Activated CD4-positive, alpha-beta T cell treated with anti-CD3 and anti-CD28 coated beads for 36 hours (primary cell): ENCODE measurements around the gene AEBP2. TPM values are rescaled to one million over a fixed set of nuclear protein-coding genes. Genes with fewer than 3 reads are reported as not detected.

Experiments used
- ATAC-seq: fragments of 200-7000 bp; cut with Tn5 transposase; one replicate; pipeline ENCODE4 v1.10.0; 2021; ENCODE audit warnings: mild to moderate bottlenecking, moderate library complexity
- CTCF ChIA-PET: fragments of 350-600 bp; sonication (Branson Sonifier 250); formaldehyde crosslinking; loops from one replicate; lab custom pipeline; 2021; ENCODE audit warnings: antibody characterized with exemption; lab: Charles Lee
- POLR2A ChIA-PET: fragments of 350-600 bp; sonication (Branson Sonifier 250); formaldehyde crosslinking; loops from one replicate; lab custom pipeline; 2021; ENCODE audit warnings: antibody characterized with exemption, inconsistent platforms; lab: Charles Lee
- DNase-seq: peaks from one replicate; pipeline ENCODE4 v3.0.0-alpha.2; 2020
- H3K27ac Mint-ChIP-seq: one replicate; pipeline ENCODE4 v1.8.0; 2021; ENCODE audit warnings: mixed read lengths
- H3K27me3 Mint-ChIP-seq: one replicate; pipeline ENCODE4 v1.8.0; 2021; ENCODE audit warnings: mixed read lengths
- H3K36me3 Mint-ChIP-seq: one replicate; pipeline ENCODE4 v1.8.0; 2021; ENCODE audit warnings: low read depth, mixed read lengths
- H3K4me1 Mint-ChIP-seq: one replicate; pipeline ENCODE4 v1.8.0; 2021; ENCODE audit warnings: mixed read lengths
- H3K4me3 Mint-ChIP-seq: one replicate; pipeline ENCODE4 v1.8.0; 2021; ENCODE audit warnings: mild to moderate bottlenecking, moderate library complexity, mixed read lengths
- H3K9me3 Mint-ChIP-seq: one replicate; pipeline ENCODE4 v1.8.0; 2021; ENCODE audit warnings: low read depth, mixed read lengths
- intact Hi-C, 2 experiments: fragments of 100-400 bp; cut with DNase I in 1 of 2; cut with micrococcal nuclease in 1 of 2; formaldehyde crosslinking; loops; one replicate each; pipeline versions ENCODE4 v1.14.2 to v1.15.1; 2022 to 2024; cut with DNase I, micrococcal nuclease
- total RNA-seq, 2 experiments: library from RNA; stranded (reverse); gene quantifications; one replicate each; pipeline ENCODE4 v1.2.3, GENCODE V29; 2021

AEBP2 gene
- total RNA-seq, 2 experiments from 2014 or later, result 44.2 to 52.9 TPM

GRCh38 chr12:19484738-19485137 lies 45.4 kb downstream of the AEBP2 start:
- ChIA-PET POLR2A (no interaction called here), CTCF (no interaction called here)
- DNase-seq (peak; percentile 20), ATAC-seq (no peak)
- intact Hi-C loops, result loop anchor here in 1 of 2 experiments (5.0 kb wide), 1 partner anchor 42 kb away; no protein-coding TSS in a partner anchor
- H3K27ac Mint-ChIP-seq, result no peak overlapping the region
- H3K9me3 Mint-ChIP-seq, result peaks cover 11% of the 10 kb centered on the region
- H3K4me1 Mint-ChIP-seq, result peaks cover 67% of the 10 kb centered on the region
- peaks cover 73% of the 10 kb centered on the region for H3K36me3 Mint-ChIP-seq
- no peaks in the 10 kb centered on the region for H3K27me3 Mint-ChIP-seq
- H3K4me3 Mint-ChIP-seq, result no peak overlapping the region

- ATAC-seq (no peak), DNase-seq (no peak)
- intact Hi-C loops, result no loop called here
- Mint-ChIP-seq H3K4me3 (no peak overlapping the region), H3K27ac (peak overlapping the region; percentile 47), H3K36me3 (peaks cover 70% of the 10 kb centered on the region), H3K4me1 (peaks cover 70% of the 10 kb centered on the region), H3K9me3 (peaks cover 10% of the 10 kb centered on the region), H3K27me3 (no peaks in the 10 kb centered on the region)
- CTCF ChIA-PET, result no interaction called here
- POLR2A ChIA-PET, result no interaction called here
Measured at GRCh38 chr12:19485240-19485639, 45.9 kb downstream of the AEBP2 start.

GRCh38 chr12:19489168-19489567 lies 49.9 kb downstream of the AEBP2 start:
- ATAC-seq, result peak; percentile 59
- no peaks in the 10 kb centered on the region for H3K9me3 Mint-ChIP-seq
- peaks cover 50% of the 10 kb centered on the region for H3K36me3 Mint-ChIP-seq

GRCh38 chr12:19490908-19491307 lies 51.6 kb downstream of the AEBP2 start:
- intact Hi-C loops, result no loop called here
- H3K4me3 Mint-ChIP-seq, result no peak overlapping the region
- peaks cover 50% of the 10 kb centered on the region for H3K36me3 Mint-ChIP-seq
- ATAC-seq (no peak), DNase-seq (no peak)
- POLR2A ChIA-PET, result no interaction called here
- H3K27me3 Mint-ChIP-seq, result no peaks in the 10 kb centered on the region
- H3K27ac Mint-ChIP-seq, result no peak overlapping the region
- no peaks in the 10 kb centered on the region for H3K9me3 Mint-ChIP-seq
- CTCF ChIA-PET, result no interaction called here
- H3K4me1 Mint-ChIP-seq, result peaks cover 35% of the 10 kb centered on the region

More at GRCh38 chr12:19489168-19489567, 49.9 kb downstream of the AEBP2 start:
- DNase-seq, result peak; percentile 47
- Mint-ChIP-seq H3K4me3 (no peak overlapping the region), H3K27me3 (no peaks in the 10 kb centered on the region), H3K27ac (no peak overlapping the region), H3K4me1 (peaks cover 50% of the 10 kb centered on the region)
- intact Hi-C loops, result no loop called here
- ChIA-PET CTCF (no interaction called here), POLR2A (no interaction called here)

GRCh38 chr12:19491863-19492262 lies 52.6 kb downstream of the AEBP2 start:
- peaks cover 47% of the 10 kb centered on the region for H3K36me3 Mint-ChIP-seq
- ATAC-seq (no peak), DNase-seq (no peak)
- ChIA-PET CTCF (interaction anchor here (1.2 kb wide), 1 partner anchor 11 kb away, joined by 3 read pairs; no protein-coding TSS in a partner anchor), POLR2A (no interaction called here)
- H3K27ac Mint-ChIP-seq, result peak overlapping the region; percentile 60
- H3K4me3 Mint-ChIP-seq, result no peak overlapping the region
- no peaks in the 10 kb centered on the region for H3K9me3 Mint-ChIP-seq
- H3K27me3 Mint-ChIP-seq, result no peaks in the 10 kb centered on the region
- intact Hi-C loops, result no loop called here
- peaks cover 31% of the 10 kb centered on the region for H3K4me1 Mint-ChIP-seq

- no peaks in the 10 kb centered on the region for H3K9me3 Mint-ChIP-seq
- CTCF ChIA-PET, result no interaction called here
- no peaks in the 10 kb centered on the region for H3K27me3 Mint-ChIP-seq
- H3K4me1 Mint-ChIP-seq, result peaks cover 22% of the 10 kb centered on the region
- no peak overlapping the region for H3K4me3 Mint-ChIP-seq
- POLR2A ChIA-PET, result no interaction called here
- H3K36me3 Mint-ChIP-seq, result peaks cover 43% of the 10 kb centered on the region
- DNase-seq (no peak), ATAC-seq (no peak)
- H3K27ac Mint-ChIP-seq, result no peak overlapping the region
- intact Hi-C loops, result no loop called here
Measured at GRCh38 chr12:19496219-19496878, 57.1 kb downstream of the AEBP2 start.

GRCh38 chr12:19498099-19498498 lies 58.8 kb downstream of the AEBP2 start:
- peaks cover 44% of the 10 kb centered on the region for H3K36me3 Mint-ChIP-seq
- no peak overlapping the region for H3K4me3 Mint-ChIP-seq
- intact Hi-C loops, result no loop called here
- DNase-seq (no peak), ATAC-seq (no peak)
- POLR2A ChIA-PET, result no interaction called here
- no peaks in the 10 kb centered on the region for H3K27me3 Mint-ChIP-seq
- no peaks in the 10 kb centered on the region for H3K9me3 Mint-ChIP-seq
- CTCF ChIA-PET, result no interaction called here
- peaks cover 16% of the 10 kb centered on the region for H3K4me1 Mint-ChIP-seq
- H3K27ac Mint-ChIP-seq, result no peak overlapping the region

GRCh38 chr12:19499030-19499429 lies 59.7 kb downstream of the AEBP2 start:
- H3K36me3 Mint-ChIP-seq, result peaks cover 44% of the 10 kb centered on the region
- intact Hi-C loops, result no loop called here

GRCh38 chr12:19506497-19506896 lies 67.2 kb downstream of the AEBP2 start:
- Mint-ChIP-seq H3K4me3 (no peak overlapping the region), H3K9me3 (no peaks in the 10 kb centered on the region), H3K4me1 (peaks cover 32% of the 10 kb centered on the region), H3K27ac (no peak overlapping the region), H3K27me3 (no peaks in the 10 kb centered on the region), H3K36me3 (peaks cover 40% of the 10 kb centered on the region)
- intact Hi-C loops, result no loop called here
- no peak for ATAC-seq
- ChIA-PET CTCF (interaction anchor here (0.5 to 1.1 kb wide), 3 partner anchors 13 to 658 kb away, joined by 3 to 4 read pairs (median 3); no protein-coding TSS in a partner anchor), POLR2A (no interaction called here)
- DNase-seq, result no peak

More at GRCh38 chr12:19499030-19499429, 59.7 kb downstream of the AEBP2 start:
- no peaks in the 10 kb centered on the region for H3K27me3 Mint-ChIP-seq
- ATAC-seq, result no peak
- POLR2A ChIA-PET, result no interaction called here
- no peak overlapping the region for H3K27ac Mint-ChIP-seq
- H3K9me3 Mint-ChIP-seq, result no peaks in the 10 kb centered on the region
- H3K4me3 Mint-ChIP-seq, result no peak overlapping the region
- no peak for DNase-seq
- peaks cover 19% of the 10 kb centered on the region for H3K4me1 Mint-ChIP-seq
- CTCF ChIA-PET, result interaction anchor here (0.6 to 0.9 kb wide), 2 partner anchors 20 to 104 kb away, joined by 3 to 4 read pairs; no protein-coding TSS in a partner anchor

- ATAC-seq (no peak), DNase-seq (no peak)
- H3K4me1 Mint-ChIP-seq, result peaks cover 32% of the 10 kb centered on the region
- CTCF ChIA-PET, result interaction anchor here (0.6 to 0.9 kb wide), 2 partner anchors 61 to 146 kb away, joined by 3 to 4 read pairs; no protein-coding TSS in a partner anchor
- POLR2A ChIA-PET, result no interaction called here
- intact Hi-C loops, result no loop called here
- no peaks in the 10 kb centered on the region for H3K27me3 Mint-ChIP-seq
- H3K36me3 Mint-ChIP-seq, result peaks cover 35% of the 10 kb centered on the region
- H3K9me3 Mint-ChIP-seq, result no peaks in the 10 kb centered on the region
- H3K27ac Mint-ChIP-seq, result no peak overlapping the region
- no peak overlapping the region for H3K4me3 Mint-ChIP-seq
Measured at GRCh38 chr12:19507823-19508222, 68.5 kb downstream of the AEBP2 start.

GRCh38 chr12:19510461-19510860 lies 71.2 kb downstream of the AEBP2 start:
- Mint-ChIP-seq H3K27me3 (no peaks in the 10 kb centered on the region), H3K4me1 (peaks cover 23% of the 10 kb centered on the region), H3K4me3 (no peak overlapping the region), H3K36me3 (peaks cover 28% of the 10 kb centered on the region), H3K27ac (no peak overlapping the region), H3K9me3 (no peaks in the 10 kb centered on the region)
- ATAC-seq (no peak), DNase-seq (no peak)
- ChIA-PET POLR2A (no interaction called here), CTCF (no interaction called here)
- intact Hi-C loops, result no loop called here

- H3K9me3 Mint-ChIP-seq, result no peaks in the 10 kb centered on the region
- ChIA-PET CTCF (interaction anchor here (1.6 kb wide), 1 partner anchor 22 kb away, joined by 4 read pairs; no protein-coding TSS in a partner anchor), POLR2A (no interaction called here)
- no peak overlapping the region for H3K4me3 Mint-ChIP-seq
- intact Hi-C loops, result no loop called here
- H3K4me1 Mint-ChIP-seq, result peaks cover 3% of the 10 kb centered on the region
- no peak for ATAC-seq
- H3K36me3 Mint-ChIP-seq, result peaks cover 26% of the 10 kb centered on the region
- H3K27ac Mint-ChIP-seq, result no peak overlapping the region
- no peaks in the 10 kb centered on the region for H3K27me3 Mint-ChIP-seq
- no peak for DNase-seq
Measured at GRCh38 chr12:19515179-19515578, 75.9 kb downstream of the AEBP2 start.
